Activated CD4-positive, alpha-beta T cell treated with anti-CD3 and anti-CD28 coated beads, Interleukin-2, Interleukin-6, amounts not matched to agents 100 ng/mL and 50 ng/mL, durations not matched to agents 16 hours and 8 hours (primary cell): Measurements from ENCODE around the gene ABHD4.
A peak's percentile ranks its signal among the peaks of the same experiment; 100 is the strongest.

ENCODE experiments used
- DNase-seq: peaks from one replicate; pipeline ENCODE4 v3.0.0-alpha.2; 2020

Gene ABHD4

GRCh38 chr14:22598099-22598895 is at the start of gene ABHD4:
ABHD4 (plus strand) TSS chr14:22598300; CDS start chr14:22598307, 7 bp downstream.
- peak; percentile 76 for DNase-seq

GRCh38 chr14:22549324-22549962 is 48.7 kb upstream of the ABHD4 start:
- DNase-seq = no peak

- DNase-seq = peak; percentile 95
Observed at GRCh38 chr14:22549981-22550673, 48.0 kb upstream of the ABHD4 start.

GRCh38 chr14:22551605-22551997 is 46.5 kb upstream of the ABHD4 start:
- no peak for DNase-seq

- DNase-seq = peak; percentile 39
Observed at GRCh38 chr14:22552001-22552826, 45.9 kb upstream of the ABHD4 start.

- DNase-seq = no peak
Observed at GRCh38 chr14:22552827-22553076, 45.3 kb upstream of the ABHD4 start.

- DNase-seq = peak; percentile 10
Observed at GRCh38 chr14:22553445-22553844, 44.7 kb upstream of the ABHD4 start.

- peak; percentile 27 for DNase-seq
Observed at GRCh38 chr14:22553861-22554497, 44.1 kb upstream of the ABHD4 start.

GRCh38 chr14:22554498-22555383 is 43.4 kb upstream of the ABHD4 start:
- DNase-seq = peak; percentile 51

- peak; percentile 86 for DNase-seq
Observed at GRCh38 chr14:22555384-22556011, 42.6 kb upstream of the ABHD4 start.

- DNase-seq = peak; percentile 99
Observed at GRCh38 chr14:22556021-22556989, 41.8 kb upstream of the ABHD4 start.

- peak; percentile 95 for DNase-seq
Observed at GRCh38 chr14:22556990-22557623, 41.0 kb upstream of the ABHD4 start.

GRCh38 chr14:22557846-22558220 is 40.3 kb upstream of the ABHD4 start:
- DNase-seq = peak; percentile 35

GRCh38 chr14:22558221-22558913 is 39.7 kb upstream of the ABHD4 start:
- peak; percentile 86 for DNase-seq

- no peak for DNase-seq
Observed at GRCh38 chr14:22559041-22559440, 39.1 kb upstream of the ABHD4 start.

- DNase-seq = peak; percentile 56
Observed at GRCh38 chr14:22560662-22561365, 37.3 kb upstream of the ABHD4 start.

GRCh38 chr14:22561366-22561660 is 36.8 kb upstream of the ABHD4 start:
- no peak for DNase-seq
